Panc1 (cell line): ENCODE results near the gene EIF5A. TPM values are rescaled to one million over a fixed set of nuclear protein-coding genes. Genes with fewer than 3 reads are reported as not detected.
A peak's percentile ranks its signal among the peaks of the same experiment; 100 is the strongest.

Source experiments
- ATAC-seq: fragments of 200-7000 bp; cut with Tn5 transposase; 2 replicates; pipeline ENCODE4 v1.9.1; 2020; ENCODE audit warnings: mild to moderate bottlenecking, moderate library complexity
- BruUV-seq: library from RNA; stranded (reverse); fragments of 400-500 nt; replicated peaks from 2 replicates; lab custom pipeline; 2021; lab: Mats Ljungman, UMichigan
- CTCF ChIA-PET: fragments of 300-600 bp; sonication (Branson Sonifier 250); formaldehyde crosslinking; loops from one replicate; lab custom pipeline; 2022; ENCODE audit warnings: antibody characterized with exemption; lab: Charles Lee
- POLR2A ChIA-PET: fragments of 300-600 bp; sonication (Branson Sonifier 250); formaldehyde crosslinking; loops from one replicate; lab custom pipeline; 2022; ENCODE audit warnings: antibody characterized with exemption; lab: Charles Lee
- DNase-seq: peaks from one replicate; pipeline ENCODE4 v3.0.0-alpha.2; 2010; ENCODE audit warnings: low read depth, low spot score
- H3K27ac ChIP-seq: 2 replicates; pipeline ENCODE4 v1.5.1; 2011; ENCODE audit warnings: mild to moderate bottlenecking, low read length, inconsistent platforms
- H3K27me3 ChIP-seq: fragments of 200-500 bp; sonication (Bioruptor generic); 2 replicates; pipeline ENCODE4 v1.6.0; 2014; ENCODE audit warnings: low read length, inconsistent platforms; ENCODE audit not compliant: control insufficient read depth, insufficient read depth
- H3K36me3 ChIP-seq: fragments of 200-500 bp; sonication (Bioruptor generic); 2 replicates; pipeline ENCODE4 v1.5.1; 2014; ENCODE audit warnings: inconsistent platforms, mild to moderate bottlenecking, low read length, moderate library complexity; ENCODE audit not compliant: control insufficient read depth, insufficient read depth
- H3K4me1 ChIP-seq: 2 replicates; pipeline ENCODE4 v1.5.1; 2011; ENCODE audit warnings: inconsistent platforms, mild to moderate bottlenecking, low read length, moderate library complexity; ENCODE audit not compliant: control insufficient read depth, insufficient read depth
- H3K4me3 ChIP-seq, 2 experiments: 2 replicates each; pipeline ENCODE4 v1.5.1; 2011 to 2012; ENCODE audit warnings: low read depth in 2 of 2, low read length in 2 of 2, mild to moderate bottlenecking in 2 of 2, inconsistent platforms in 1 of 2, moderate library complexity in 1 of 2
- H3K9me3 ChIP-seq: fragments of 200-500 bp; sonication (Bioruptor generic); 2 replicates; pipeline ENCODE4 v1.5.1; 2014; ENCODE audit warnings: low read depth, mild to moderate bottlenecking, inconsistent platforms, low read length, moderate library complexity; ENCODE audit not compliant: control insufficient read depth, insufficient read depth
- POLR2AphosphoS5 ChIP-seq: IDR thresholded peaks from 2 replicates; pipeline ENCODE4 v1.6.1; 2012; ENCODE audit warnings: mild to moderate bottlenecking, low read depth, low read length, moderate library complexity
- SIN3A ChIP-seq: IDR thresholded peaks from 2 replicates; pipeline ENCODE4 v1.6.1; 2012; ENCODE audit warnings: low read depth, mild to moderate bottlenecking, low read length, moderate library complexity, borderline replicate concordance; ENCODE audit not compliant: insufficient read depth
- TCF7L2 ChIP-seq: IDR thresholded peaks from 2 replicates; pipeline ENCODE4 v1.6.1; 2011; ENCODE audit warnings: mild to moderate bottlenecking, low read depth, low read length, inconsistent platforms
- in situ Hi-C: cut with HindIII; loops from 2 replicates; pipeline ENCODE4 v1.10.0; 2016; ENCODE audit warnings: low sequenced_read_pairs, low pct_unique_long_range_greater_than_20kb
- intact Hi-C: fragments of 100-400 bp; cut with micrococcal nuclease; formaldehyde crosslinking; loops from one replicate; pipeline ENCODE4 v1.10.0; 2022; ENCODE audit not compliant: unreplicated experiment
- total RNA-seq: library from RNA; stranded (reverse); gene quantifications from one replicate; pipeline ENCODE4 v1.2.1, GENCODE V29; 2021; ENCODE audit not compliant: unreplicated experiment
- TF ChIP-seq, protein P1 (sequence below), 2 experiments: IDR thresholded peaks; 2 replicates each; pipeline ENCODE4 v1.6.1; 2011 to 2012; ENCODE audit warnings: low read depth in 2 of 2, control low read depth in 1 of 2, low read length in 1 of 2, mild to moderate bottlenecking in 1 of 2, moderate library complexity in 1 of 2; ENCODE audit not compliant: insufficient read depth in 1 of 2
- TF ChIP-seq, protein P2 (sequence below): fragments of 450-650 bp; IDR thresholded peaks from 2 replicates; pipeline ENCODE4 v1.5.1; 2017; ENCODE audit warnings: mild to moderate bottlenecking

EIF5A gene
- total RNA-seq, 1 experiment from 2014 or later, result 728 TPM

GRCh38 chr17:7281074-7281952 lies 26.1 kb upstream of the EIF5A start, which contains the start of gene SLC2A4:
TSS of gene SLC2A4 (plus strand) at chr17:7281718. CDS start at chr17:7281935, 217 bp downstream.
- peak within 1 kb of the TSS; percentile 63; the same call in 1 of the 2 replicates for H3K27ac ChIP-seq
- peak within 1 kb of the TSS; percentile 46 to 64 for H3K4me3 ChIP-seq
- intact Hi-C loops (loop anchor here (2.0 kb wide), 1 partner anchor 15 kb away; no protein-coding TSS in a partner anchor), in situ Hi-C loops (no loop called here)
- H3K4me1 ChIP-seq, result no peaks in the 10 kb centered on the region
- no TSS peak for BruUV-seq
- H3K27me3 ChIP-seq, result no peaks in the 10 kb centered on the region
- peak; percentile 79 for ATAC-seq
- POLR2A ChIA-PET, result interaction anchor here (1.0 kb wide), 1 partner anchor 32 kb away, joined by 3 read pairs; no protein-coding TSS in a partner anchor
- H3K36me3 ChIP-seq, result no peaks in the 10 kb centered on the region
- peak; percentile 89 for DNase-seq
- H3K9me3 ChIP-seq, result no peaks in the 10 kb centered on the region
- CTCF ChIA-PET, result interaction anchor here (0.7 to 1.8 kb wide), 3 partner anchors 15 to 90 kb away, joined by 4 to 13 read pairs (median 11); no protein-coding TSS in a partner anchor
- peak; percentile 80; the same call in 1 of the 2 replicates for TF ChIP-seq TCF7L2
- TF ChIP-seq, protein P1, sequence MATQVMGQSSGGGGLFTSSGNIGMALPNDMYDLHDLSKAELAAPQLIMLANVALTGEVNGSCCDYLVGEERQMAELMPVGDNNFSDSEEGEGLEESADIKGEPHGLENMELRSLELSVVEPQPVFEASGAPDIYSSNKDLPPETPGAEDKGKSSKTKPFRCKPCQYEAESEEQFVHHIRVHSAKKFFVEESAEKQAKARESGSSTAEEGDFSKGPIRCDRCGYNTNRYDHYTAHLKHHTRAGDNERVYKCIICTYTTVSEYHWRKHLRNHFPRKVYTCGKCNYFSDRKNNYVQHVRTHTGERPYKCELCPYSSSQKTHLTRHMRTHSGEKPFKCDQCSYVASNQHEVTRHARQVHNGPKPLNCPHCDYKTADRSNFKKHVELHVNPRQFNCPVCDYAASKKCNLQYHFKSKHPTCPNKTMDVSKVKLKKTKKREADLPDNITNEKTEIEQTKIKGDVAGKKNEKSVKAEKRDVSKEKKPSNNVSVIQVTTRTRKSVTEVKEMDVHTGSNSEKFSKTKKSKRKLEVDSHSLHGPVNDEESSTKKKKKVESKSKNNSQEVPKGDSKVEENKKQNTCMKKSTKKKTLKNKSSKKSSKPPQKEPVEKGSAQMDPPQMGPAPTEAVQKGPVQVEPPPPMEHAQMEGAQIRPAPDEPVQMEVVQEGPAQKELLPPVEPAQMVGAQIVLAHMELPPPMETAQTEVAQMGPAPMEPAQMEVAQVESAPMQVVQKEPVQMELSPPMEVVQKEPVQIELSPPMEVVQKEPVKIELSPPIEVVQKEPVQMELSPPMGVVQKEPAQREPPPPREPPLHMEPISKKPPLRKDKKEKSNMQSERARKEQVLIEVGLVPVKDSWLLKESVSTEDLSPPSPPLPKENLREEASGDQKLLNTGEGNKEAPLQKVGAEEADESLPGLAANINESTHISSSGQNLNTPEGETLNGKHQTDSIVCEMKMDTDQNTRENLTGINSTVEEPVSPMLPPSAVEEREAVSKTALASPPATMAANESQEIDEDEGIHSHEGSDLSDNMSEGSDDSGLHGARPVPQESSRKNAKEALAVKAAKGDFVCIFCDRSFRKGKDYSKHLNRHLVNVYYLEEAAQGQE (IDR thresholded peaks at IDR 0.05; ENCODE audit: insufficient read depth in 1 of 2, low read depth in 2 of 2, low read length in 1 of 2), result no peak
- TF ChIP-seq, protein P2, sequence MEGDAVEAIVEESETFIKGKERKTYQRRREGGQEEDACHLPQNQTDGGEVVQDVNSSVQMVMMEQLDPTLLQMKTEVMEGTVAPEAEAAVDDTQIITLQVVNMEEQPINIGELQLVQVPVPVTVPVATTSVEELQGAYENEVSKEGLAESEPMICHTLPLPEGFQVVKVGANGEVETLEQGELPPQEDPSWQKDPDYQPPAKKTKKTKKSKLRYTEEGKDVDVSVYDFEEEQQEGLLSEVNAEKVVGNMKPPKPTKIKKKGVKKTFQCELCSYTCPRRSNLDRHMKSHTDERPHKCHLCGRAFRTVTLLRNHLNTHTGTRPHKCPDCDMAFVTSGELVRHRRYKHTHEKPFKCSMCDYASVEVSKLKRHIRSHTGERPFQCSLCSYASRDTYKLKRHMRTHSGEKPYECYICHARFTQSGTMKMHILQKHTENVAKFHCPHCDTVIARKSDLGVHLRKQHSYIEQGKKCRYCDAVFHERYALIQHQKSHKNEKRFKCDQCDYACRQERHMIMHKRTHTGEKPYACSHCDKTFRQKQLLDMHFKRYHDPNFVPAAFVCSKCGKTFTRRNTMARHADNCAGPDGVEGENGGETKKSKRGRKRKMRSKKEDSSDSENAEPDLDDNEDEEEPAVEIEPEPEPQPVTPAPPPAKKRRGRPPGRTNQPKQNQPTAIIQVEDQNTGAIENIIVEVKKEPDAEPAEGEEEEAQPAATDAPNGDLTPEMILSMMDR, result no peak
- no peak for TF ChIP-seq POLR2AphosphoS5
- 0 out of 2 replicates have a peak, but pooled peaks have one; percentile 50 for TF ChIP-seq SIN3A

GRCh38 chr17:7281953-7282751 lies 25.3 kb upstream of the EIF5A start:
- intact Hi-C loops, result loop anchor here (2.0 kb wide), 1 partner anchor 15 kb away; no protein-coding TSS in a partner anchor
- DNase-seq, result no peak
- ChIA-PET POLR2A (interaction anchor here (0.5 to 0.7 kb wide), 2 partner anchors 10 to 250 kb away, joined by 4 to 5 read pairs; no protein-coding TSS in a partner anchor), CTCF (interaction anchor here (1.8 kb wide), 1 partner anchor 31 kb away, joined by 13 read pairs; no protein-coding TSS in a partner anchor)
- Histone ChIP-seq H3K27me3 (no peaks in the 10 kb centered on the region), H3K27ac (no peak overlapping the region), H3K4me3 (peak overlapping the region; percentile 46 to 64), H3K9me3 (no peaks in the 10 kb centered on the region), H3K36me3 (no peaks in the 10 kb centered on the region), H3K4me1 (no peaks in the 10 kb centered on the region)
- ATAC-seq, result no peak
- no peak for TF ChIP-seq POLR2AphosphoS5
- TF ChIP-seq, protein P1 (IDR thresholded peaks at IDR 0.05; ENCODE audit: insufficient read depth in 1 of 2, low read depth in 2 of 2, low read length in 1 of 2), result no peak
- TF ChIP-seq TCF7L2, result no peak
- TF ChIP-seq, protein P2, result no peak
- TF ChIP-seq SIN3A, result no peak
- in situ Hi-C loops, result no loop called here
- no TSS peak for BruUV-seq
